A549 (cell line): Measurements from ENCODE around the gene MPHOSPH9.

ENCODE experiments used
- BCL3 ChIP-seq: fragments of >200 bp; sonication (Bioruptor Twin); formaldehyde crosslinking; IDR thresholded peaks from 3 replicates; pipeline ENCODE4 v1.6.1; 2016
- PHF8 ChIP-seq: fragments of 200-600 bp; sonication (generic); IDR thresholded peaks from 2 replicates; pipeline ENCODE4 v1.6.1; 2016; ENCODE audit warnings: low read depth, mild to moderate bottlenecking, antibody characterized with exemption, moderate library complexity, borderline replicate concordance
- POLR2A ChIP-seq: IDR thresholded peaks from 2 replicates; pipeline ENCODE4 v1.6.1; 2012; ENCODE audit warnings: mild to moderate bottlenecking, low read length
- RAD21 ChIP-seq, 2 experiments: fragments of >200 bp in 1 of 2; sonication (Bioruptor Twin) in 1 of 2; formaldehyde crosslinking in 1 of 2; IDR thresholded peaks in 1 of 2; conservative IDR thresholded peaks in 1 of 2; 2 replicates in 1 of 2; 3 replicates in 1 of 2; pipeline ENCODE4 v1.6.1; 2012 to 2018; ENCODE audit warnings: inconsistent platforms in 1 of 2
- REST ChIP-seq: fragments of 200-600 bp; sonication (generic); IDR thresholded peaks from 2 replicates; pipeline ENCODE4 v1.6.1; 2016; ENCODE audit warnings: antibody characterized with exemption, mild to moderate bottlenecking, moderate library complexity
- TF ChIP-seq, protein P1 (sequence below): fragments of >200 bp; sonication (Bioruptor Twin); formaldehyde crosslinking; IDR thresholded peaks from 3 replicates; pipeline ENCODE4 v1.5.1; 2016

GRCh38 chr12:123165537-123165936 lies 67.4 kb downstream of the MPHOSPH9 start:
- no peak for TF ChIP-seq POLR2A
- TF ChIP-seq RAD21 (conservative IDR thresholded peaks at IDR 0.05 in 1 of 2, IDR thresholded peaks at IDR 0.05 in 1 of 2): no peak
- TF ChIP-seq, protein P1, sequence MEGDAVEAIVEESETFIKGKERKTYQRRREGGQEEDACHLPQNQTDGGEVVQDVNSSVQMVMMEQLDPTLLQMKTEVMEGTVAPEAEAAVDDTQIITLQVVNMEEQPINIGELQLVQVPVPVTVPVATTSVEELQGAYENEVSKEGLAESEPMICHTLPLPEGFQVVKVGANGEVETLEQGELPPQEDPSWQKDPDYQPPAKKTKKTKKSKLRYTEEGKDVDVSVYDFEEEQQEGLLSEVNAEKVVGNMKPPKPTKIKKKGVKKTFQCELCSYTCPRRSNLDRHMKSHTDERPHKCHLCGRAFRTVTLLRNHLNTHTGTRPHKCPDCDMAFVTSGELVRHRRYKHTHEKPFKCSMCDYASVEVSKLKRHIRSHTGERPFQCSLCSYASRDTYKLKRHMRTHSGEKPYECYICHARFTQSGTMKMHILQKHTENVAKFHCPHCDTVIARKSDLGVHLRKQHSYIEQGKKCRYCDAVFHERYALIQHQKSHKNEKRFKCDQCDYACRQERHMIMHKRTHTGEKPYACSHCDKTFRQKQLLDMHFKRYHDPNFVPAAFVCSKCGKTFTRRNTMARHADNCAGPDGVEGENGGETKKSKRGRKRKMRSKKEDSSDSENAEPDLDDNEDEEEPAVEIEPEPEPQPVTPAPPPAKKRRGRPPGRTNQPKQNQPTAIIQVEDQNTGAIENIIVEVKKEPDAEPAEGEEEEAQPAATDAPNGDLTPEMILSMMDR: no peak
- TF ChIP-seq REST: no peak
- no peak for TF ChIP-seq PHF8
- no peak for TF ChIP-seq BCL3
